GM18499 (cell line): ENCODE results near the gene RPS6KL1.

Experiments used
- ATAC-seq: cut with Tn5 transposase; IDR thresholded peaks from one replicate; pipeline ENCODE4 v1.9.1; 2021; ENCODE audit warnings: moderate number of reproducible peaks; ENCODE audit not compliant: insufficient read depth, unreplicated experiment

Gene RPS6KL1, protein sequence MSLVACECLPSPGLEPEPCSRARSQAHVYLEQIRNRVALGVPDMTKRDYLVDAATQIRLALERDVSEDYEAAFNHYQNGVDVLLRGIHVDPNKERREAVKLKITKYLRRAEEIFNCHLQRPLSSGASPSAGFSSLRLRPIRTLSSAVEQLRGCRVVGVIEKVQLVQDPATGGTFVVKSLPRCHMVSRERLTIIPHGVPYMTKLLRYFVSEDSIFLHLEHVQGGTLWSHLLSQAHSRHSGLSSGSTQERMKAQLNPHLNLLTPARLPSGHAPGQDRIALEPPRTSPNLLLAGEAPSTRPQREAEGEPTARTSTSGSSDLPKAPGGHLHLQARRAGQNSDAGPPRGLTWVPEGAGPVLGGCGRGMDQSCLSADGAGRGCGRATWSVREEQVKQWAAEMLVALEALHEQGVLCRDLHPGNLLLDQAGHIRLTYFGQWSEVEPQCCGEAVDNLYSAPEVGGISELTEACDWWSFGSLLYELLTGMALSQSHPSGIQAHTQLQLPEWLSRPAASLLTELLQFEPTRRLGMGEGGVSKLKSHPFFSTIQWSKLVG

DNA sequence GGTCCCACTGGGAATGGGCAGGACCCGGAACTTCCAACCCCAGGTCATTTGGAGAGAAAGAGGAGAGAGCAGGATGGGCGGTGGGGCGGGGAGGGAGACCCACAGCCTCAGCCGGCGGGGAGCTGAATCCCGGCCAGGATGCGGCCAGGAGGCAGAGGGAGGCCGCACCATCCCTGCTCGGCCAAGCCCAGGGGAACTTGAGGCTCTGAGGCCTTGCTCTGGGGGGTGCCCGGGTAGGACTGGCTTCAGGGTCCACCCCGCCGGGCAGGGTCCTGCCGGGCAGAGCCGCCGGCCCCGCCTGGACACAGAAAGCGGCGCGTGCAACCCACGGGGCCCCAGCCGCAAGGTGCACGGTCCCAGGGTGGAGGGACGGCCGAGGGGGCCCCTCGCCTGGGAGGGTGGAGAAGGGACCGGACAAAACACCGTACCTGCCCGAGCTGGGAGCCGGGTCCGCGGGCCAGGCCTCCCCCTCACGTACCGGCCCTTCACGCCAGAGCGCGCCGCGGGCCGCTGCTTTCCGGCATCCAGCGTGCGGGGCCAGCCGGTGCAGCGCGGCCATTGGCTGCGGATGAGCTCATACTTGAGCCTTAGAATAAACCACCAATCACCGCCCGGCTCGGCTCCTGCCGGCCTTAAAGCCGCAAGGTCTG lies at the start of gene RPS6KL1:
Gene RPS6KL1 (minus strand): TSS at position 509 of the 650 bp plus-strand sequence. CDS start 1,719 bp downstream, outside the sequence.
- peak; percentile 88 for ATAC-seq

DNA sequence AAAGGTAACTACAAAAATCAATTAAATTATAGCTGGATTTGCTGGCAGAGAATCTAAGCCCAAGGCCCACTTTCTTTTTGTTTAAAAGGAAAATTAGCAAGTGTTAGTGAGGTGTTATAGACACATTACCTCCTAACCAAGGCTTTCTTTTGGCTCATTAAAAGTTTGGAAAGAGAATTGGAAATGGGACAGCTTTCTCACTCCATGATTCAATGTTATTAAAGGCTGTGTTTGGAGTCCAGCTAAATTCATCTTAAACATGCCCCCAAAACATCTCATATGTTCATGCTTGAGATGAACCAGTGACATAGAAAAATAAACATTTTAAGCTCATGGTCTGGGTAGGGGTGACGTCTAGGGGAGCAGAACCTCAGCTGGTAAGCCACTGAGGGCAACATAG lies 45.8 kb upstream of the RPS6KL1 start:
- ATAC-seq: no peak

DNA sequence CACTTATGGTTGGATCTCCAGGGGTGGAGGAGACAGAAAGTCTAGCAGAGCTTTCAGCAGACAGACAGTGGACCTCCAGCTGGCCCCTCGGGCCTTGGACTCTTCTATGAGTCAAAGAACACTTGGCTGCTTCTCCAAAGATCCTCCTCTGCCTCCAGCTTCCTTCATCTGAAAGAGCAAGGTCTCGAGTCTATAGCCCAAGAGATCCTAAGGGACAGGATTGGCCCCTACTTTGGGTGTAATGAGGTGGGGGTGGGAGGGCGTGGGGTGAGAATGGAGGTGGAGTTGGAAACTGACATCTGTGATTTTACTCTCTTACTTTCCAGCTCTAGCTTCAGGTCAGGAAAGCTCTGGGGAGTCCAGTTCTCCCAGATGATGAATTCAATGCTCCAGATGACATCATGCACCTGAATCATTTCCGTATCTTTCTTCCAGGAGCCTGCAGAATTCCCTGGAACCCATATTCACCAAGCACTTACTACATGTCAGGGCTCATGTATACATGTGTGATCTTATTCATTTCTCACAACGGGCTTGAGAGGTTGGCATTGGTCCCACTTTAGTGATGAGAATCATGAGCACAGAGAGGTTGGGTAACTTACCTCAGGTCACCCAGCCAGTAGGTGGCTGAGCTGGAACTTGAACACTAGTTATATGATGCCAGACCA lies 42.6 kb upstream of the RPS6KL1 start:
- no peak for ATAC-seq

DNA sequence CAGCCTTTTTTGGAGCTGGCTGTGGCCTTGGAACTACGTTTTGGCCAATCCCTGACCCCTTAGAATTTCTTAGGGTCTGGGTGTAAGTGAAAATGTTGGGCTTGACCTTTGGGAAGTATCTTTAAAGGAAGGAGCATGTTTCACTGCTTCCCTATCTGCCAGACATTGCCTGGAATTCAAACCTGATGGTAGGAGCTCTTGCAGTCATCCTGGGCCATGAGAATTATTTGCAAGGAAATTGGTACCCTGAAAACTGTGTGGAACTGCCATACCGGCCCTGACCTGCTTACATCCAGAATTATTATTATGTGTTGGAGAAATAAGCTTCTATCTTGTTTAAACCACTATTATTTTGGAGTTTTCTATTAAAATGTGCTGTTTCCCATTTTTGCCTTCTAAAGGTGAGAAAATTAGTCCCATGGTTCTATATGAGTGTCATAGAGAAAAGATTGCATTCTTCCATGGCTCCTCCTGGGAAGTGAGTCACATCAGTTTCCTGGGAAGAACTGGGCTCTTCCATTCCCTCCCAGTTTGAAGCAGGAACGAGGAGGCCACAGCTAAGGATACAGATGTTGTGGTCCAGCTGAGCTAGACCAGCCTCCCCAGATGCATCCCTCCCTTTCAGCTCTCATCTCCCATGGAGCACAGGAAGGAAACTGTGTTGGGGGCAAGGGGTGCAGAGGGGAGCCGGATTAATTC lies 41.9 kb upstream of the RPS6KL1 start:
- no peak for ATAC-seq

DNA sequence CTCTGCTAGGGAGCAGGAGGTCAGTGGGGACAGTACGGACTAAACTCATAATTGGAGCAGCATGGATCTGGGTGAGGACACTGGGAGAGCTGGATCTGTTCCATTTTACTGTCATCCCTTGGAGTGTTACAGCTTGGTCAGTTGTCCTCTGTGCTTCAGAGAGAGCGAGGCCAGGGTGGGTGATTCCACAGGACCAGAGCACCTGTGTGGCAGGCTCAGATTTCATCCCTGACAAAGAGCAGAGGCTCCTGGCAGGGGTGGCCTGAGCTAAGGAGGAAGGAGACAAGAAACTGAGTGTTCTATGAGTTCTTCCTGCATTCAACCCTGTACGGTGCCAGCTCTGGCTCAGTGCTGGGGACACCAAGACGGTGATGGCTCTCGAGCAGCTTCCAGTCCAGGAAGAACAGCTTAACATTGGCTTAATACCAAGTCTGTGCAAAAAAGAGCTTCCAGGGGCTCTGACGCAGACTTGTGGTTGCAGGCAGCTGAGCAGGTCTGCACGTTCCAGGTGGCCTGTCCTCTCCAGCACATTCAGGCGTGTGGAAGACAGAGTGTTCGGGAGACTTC lies 40.7 kb upstream of the RPS6KL1 start:
- ATAC-seq: no peak

DNA sequence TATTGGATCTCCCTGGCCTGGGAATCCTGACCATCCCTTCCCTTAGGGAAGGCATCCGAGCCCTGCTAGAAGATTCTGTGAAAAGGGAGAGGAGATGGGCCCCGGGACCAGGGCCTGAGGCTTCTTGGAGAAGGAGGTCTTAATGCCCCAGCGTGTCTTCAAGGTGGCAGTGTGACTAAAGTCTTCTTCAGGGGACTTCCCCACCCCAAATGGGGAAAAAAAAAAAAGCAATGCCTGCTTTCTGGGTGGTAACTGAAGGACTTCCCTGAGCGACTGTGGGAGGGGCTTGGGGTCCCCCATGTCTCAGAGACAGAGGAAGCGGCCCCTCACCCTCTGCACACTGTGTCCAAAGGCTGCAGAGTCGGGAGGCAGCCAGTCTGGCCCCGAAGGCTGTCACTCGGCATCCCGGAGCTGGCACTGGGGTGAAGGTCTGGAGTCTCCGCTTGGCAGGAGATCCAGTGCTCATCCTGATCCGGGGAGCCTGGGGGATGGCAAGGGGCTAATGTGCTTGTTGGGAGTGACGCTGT lies 40.2 kb upstream of the RPS6KL1 start:
- ATAC-seq: no peak

DNA sequence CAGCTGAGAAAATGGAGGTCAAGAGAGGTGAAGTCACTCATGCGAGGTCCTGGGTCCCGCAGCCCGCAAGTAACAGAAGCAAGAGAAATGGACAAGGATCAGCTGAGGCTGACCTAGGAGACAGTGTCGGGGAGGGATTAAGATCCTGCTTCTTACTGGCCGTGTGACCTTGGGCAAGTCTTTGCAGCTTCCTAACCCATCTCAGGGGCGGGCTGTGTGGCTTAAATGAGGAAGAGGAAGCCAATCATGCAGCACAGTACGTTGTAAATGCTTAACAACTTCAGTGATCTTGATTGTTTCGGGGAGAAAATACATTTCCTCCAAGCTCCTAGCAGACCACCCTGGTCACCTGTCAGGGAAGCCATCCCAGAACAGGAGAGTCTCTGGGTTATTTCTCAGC lies 39.4 kb upstream of the RPS6KL1 start:
- ATAC-seq: no peak

DNA sequence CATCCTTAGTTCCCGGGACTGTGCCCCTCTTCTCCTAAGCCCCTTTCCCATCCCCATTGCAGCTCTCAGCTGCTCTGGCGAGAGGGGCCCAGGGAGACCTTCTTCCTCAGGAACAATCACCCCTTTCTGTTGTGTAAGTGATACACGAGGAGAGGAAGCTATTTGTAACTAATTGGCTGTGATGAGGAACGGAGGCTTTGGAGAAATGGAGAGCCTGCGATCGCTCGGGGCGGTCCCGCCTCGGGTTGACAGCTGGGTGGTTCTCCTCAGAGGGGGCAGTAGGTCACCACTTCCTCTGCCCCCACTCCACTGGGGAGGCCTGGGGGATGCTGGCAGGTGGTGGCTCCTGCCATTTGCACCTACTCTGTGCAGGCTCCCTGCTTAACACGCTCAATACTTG lies 39.0 kb upstream of the RPS6KL1 start:
- ATAC-seq: no peak

DNA sequence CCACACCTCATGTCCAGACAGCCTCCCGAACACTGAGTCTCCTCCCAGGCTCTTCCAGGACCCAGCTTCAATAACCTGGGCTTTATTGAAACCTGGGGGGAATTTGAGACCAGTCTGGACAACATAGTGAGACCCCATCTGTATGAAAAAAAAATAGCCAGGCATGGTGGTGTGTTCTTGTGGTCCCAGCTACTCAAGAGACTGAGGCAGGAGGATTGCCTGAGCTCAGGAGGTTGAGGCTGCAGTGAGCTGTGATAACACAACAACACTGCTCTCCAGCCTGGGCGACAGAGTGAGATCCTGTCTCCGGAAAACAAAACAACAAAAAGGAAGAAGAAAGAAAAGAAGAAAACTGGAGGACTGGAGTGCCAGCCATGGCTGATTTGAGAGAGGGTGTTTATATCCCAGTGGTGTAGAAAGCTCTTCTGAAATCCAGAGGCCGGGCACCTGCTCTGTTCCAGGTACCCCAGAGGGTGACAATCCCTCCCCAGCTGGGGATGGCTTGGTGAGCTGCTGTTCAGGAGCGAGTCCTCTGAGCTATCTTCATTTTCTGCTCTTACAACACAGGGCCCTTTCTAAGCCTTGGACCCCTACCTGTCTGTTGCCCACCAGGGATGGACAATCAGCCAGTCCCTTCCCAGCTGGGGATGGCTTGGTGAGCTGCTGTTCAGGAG lies 38.3 kb upstream of the RPS6KL1 start:
- no peak for ATAC-seq

DNA sequence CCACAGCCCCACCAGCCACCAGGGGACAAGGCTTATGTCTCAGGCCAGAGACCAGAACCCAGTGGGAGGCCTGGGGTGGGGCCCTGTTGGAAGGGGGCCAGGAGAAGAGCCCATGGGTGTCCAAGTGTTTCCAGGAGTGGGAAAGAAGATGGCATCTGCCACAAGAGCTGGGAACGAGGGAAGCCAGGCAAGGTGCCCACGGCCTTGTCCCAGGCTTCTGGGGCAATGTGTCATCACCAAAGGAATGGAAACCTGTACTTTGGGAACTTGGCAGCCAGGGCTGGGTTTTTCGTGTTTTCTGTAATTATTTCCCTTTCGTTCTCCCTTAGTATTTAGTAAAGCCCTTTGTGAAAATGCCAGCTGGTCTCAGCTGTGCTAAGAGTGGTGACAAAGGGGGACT lies 37.7 kb upstream of the RPS6KL1 start:
- no peak for ATAC-seq

DNA sequence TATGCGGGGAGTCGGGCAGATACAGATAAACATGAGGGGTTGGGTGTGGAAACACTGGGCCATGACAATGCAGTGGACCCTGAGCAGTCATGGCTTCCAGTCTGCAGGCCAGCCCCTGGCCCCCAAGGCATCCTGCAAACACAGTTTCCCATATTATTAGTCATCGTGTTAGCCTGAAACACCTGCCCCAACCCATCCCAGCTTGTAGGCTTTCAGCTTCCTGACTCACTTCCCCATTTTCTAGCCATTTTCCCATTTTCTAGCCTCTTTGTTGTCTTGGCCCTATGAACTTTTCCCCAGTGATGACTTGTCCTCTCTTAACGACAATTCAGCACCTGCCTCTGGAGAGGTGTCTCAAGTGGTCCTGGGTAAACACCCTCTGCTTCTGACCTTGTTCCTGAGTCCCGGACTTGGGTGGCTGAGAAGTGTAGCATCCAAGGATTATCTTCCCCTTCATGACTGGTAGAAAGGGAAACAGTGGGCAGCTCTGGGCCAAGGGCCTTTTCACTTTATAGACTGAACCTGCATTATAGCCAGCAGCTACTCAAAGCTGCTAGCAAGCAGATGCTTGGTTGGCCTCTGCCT lies 36.6 kb upstream of the RPS6KL1 start:
- no peak for ATAC-seq

DNA sequence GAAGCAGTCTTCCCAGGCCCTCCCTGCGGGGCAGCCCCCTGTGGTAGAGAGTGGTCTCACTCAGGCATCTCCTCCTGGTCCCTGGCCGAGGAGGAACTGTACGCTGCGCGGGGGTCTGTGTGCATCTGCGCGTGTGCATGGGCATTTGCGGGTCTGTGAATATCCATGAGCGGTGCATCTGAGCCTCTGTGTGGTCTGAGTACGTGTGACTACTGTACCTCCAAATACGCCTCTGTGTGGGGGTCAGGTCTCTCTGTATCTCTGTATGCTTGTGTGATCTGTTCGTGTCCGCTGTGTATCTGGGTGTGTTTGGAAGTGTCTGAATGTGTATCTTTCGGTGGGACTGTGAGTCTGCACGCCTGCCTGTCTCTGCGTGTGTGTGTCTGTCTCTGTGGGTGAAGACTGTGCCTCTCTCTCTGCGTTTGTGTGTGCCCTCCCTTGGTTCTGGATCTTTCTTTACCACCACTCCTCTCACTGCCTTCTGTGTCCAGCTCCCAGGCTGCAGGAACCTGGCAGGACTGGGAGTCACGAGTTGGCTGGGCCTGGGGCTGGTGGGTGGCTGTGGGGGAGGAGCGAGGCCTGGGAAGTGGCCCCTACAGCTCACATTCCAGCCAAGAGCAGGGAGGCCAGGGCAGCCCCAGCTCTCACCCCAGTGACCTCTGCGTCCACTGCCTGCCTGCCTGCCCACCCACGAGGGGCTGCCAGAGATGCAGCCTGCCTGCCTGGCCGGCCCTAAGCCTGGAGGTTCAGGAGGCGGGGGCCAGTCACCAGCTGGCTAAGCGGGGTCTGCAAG lies 33.4 kb upstream of the RPS6KL1 start:
- no peak for ATAC-seq

DNA sequence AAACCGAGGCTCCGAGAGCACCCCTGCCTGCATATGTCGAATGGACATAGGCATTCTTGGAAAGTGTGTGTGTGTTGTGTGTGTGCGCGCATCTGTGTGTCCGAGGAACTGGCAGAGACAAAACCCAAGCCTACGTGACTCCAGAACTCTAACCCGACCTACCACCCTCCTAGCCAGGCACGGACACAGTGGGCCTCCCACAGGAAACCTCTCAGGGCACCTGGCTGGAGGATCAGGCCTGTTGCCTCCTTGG lies 32.9 kb upstream of the RPS6KL1 start:
- ATAC-seq: no peak

DNA sequence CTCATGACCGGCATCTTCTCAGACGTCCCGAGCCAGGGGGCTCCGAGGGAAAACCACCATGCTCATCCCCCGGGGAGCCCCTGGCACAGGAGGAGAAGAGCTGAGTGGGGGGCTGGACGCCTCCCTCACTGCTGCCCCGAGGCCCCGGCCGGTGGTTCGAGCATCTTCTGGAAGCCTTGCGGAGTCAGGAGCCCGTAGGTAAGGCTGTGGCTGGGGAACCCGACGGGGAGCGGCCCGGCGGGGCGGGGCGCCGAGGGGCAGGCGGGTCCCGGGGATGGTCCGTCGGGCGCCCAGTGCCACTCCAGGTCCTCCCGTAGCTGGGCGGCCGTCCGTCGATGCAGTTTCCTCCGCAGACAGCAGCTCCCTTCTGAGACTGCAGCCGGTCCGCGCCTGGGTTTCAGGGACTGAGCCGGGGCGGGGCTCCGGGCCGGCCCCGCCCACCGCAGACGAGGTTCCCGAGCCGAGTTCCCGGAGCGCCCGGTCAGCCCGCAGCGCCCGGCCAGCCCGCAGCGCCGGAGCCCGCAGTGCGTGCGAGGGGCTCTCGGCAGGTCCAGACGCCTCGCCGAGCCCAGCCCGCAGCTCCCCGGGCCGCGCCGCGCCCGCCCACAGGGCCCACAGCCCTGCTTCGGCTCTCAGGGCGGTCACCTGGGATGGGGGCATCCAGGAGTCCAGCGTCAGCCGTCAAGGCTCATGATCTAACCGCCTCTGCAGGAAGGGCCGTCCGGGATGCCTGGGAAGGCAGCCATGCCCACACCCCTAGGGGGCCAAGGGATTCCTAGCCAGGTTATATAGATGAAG lies 32.4 kb upstream of the RPS6KL1 start, which contains the start of gene PGF:
Gene PGF (minus strand): TSS at position 369 of the 798 bp plus-strand sequence. CDS start 355 bp downstream, at position 14.
- ATAC-seq: no peak

DNA sequence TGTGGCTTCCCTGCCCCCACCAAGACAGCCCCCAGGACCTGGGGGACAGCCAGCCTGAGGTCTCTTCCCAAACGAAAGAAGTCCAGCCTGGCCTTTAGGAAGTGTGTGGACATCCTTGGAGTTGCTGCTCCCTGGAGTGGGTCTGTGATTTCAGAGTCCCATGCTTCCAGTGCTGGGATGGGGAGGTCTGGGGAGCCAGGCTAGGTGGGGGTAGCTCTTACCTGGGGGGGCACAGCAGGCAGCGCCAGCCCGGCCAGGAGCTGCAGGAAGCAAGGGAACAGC lies 31.8 kb upstream of the RPS6KL1 start:
- no peak for ATAC-seq

DNA sequence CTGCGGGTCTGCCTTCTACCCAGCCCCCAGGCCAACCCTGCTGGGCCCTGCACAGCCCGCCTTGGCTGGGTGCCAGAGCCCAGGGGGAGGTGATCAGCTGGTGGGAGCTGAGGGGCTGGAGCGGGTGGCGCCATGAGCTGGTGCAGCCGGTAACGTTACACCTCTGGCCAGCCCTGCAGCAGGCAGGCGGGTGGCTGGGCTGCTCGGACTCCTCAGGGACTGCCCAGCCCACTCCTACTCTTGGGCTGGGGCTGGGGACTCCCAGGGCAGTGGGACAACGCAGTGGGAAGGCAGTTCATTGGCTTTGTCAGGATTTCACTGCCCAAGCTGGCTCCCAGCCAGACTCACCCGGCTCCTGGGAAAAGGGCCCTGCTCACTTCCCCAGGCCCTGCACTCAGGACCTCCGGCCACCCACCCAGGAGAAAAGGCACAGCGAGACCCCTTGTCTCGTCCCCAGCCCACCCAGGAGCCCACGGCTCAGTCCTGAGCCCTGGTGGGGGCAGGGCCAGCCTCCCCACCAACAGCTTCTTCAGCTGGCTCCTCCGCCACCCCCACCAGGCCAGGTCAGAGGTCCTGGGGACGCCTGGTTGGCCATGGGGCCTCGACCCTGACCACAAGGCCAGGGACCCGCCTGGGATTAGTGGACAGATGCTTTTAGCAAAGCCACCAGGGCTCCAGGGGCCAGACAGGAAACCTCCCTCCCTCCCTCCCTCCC lies 31.3 kb upstream of the RPS6KL1 start:
- ATAC-seq: no peak

DNA sequence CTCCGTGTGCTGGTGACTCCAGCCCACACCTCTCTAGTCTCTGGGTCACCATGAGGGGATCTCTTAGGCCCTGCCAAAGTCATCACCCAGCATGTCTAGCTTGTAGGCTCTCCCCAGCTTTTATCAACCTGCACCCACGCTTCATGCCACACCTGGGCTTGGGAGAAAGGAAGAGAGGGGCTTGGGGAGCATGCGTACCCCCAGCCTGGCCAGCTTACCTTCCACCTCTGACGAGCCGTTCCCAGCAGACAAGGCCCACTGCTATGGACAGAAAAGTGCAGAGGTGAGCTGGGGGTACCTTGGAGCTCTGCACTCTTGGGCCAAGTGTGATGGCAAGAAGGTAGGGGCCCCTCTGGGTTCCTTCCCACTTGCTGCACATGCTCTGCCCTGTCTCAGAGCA lies 30.6 kb upstream of the RPS6KL1 start:
- no peak for ATAC-seq
